Middle frontal gyrus (tissue), 1 donor: ENCODE results near the gene ELAVL1.
"Not testable (repeated sequence)": the region's sequence is repeated elsewhere in the genome, so short reads cannot be mapped to it uniquely, and the experiment has no call there.

Experiments
- DNase-seq: peaks from one replicate; pipeline ENCODE4 v3.0.0-alpha.2; 2015; ENCODE audit warnings: low spot score; ENCODE audit errors: extremely low spot score

Gene ELAVL1

GRCh38 chr19:7970716-7971448, 34.6 kb downstream of the ELAVL1 start:
- DNase-seq = no peak

GRCh38 chr19:7969555-7969939, 35.9 kb downstream of the ELAVL1 start:
- no peak for DNase-seq

GRCh38 chr19:7968796-7969554, 36.5 kb downstream of the ELAVL1 start:
- no peak for DNase-seq

- DNase-seq = no peak
Measured at GRCh38 chr19:7968008-7968795, 37.2 kb downstream of the ELAVL1 start.

GRCh38 chr19:7965921-7966665, 39.3 kb downstream of the ELAVL1 start:
- no peak for DNase-seq

- no peak for DNase-seq
Measured at GRCh38 chr19:7965259-7965841, 40.1 kb downstream of the ELAVL1 start.

- DNase-seq = no peak
Measured at GRCh38 chr19:7963566-7963965, 41.9 kb downstream of the ELAVL1 start.

- DNase-seq = no peak
Measured at GRCh38 chr19:7962644-7963268, 42.7 kb downstream of the ELAVL1 start.

GRCh38 chr19:7961920-7962626, 43.4 kb downstream of the ELAVL1 start:
- no peak for DNase-seq

- not testable (repeated sequence) for DNase-seq
Measured at GRCh38 chr19:7961082-7961481, 44.4 kb downstream of the ELAVL1 start.

- no peak for DNase-seq
Measured at GRCh38 chr19:7959211-7959610, 46.2 kb downstream of the ELAVL1 start.

- no peak for DNase-seq
Measured at GRCh38 chr19:7955696-7956095, 49.7 kb downstream of the ELAVL1 start.

- no peak for DNase-seq
Measured at GRCh38 chr19:7953576-7953975, 51.9 kb downstream of the ELAVL1 start.

GRCh38 chr19:7953060-7953459, 52.4 kb downstream of the ELAVL1 start:
- DNase-seq = no peak

GRCh38 chr19:7947939-7948338, 57.5 kb downstream of the ELAVL1 start:
- DNase-seq = no peak

- peak; percentile 88 for DNase-seq
Measured at GRCh38 chr19:7944177-7944761, 61.2 kb downstream of the ELAVL1 start.

- DNase-seq = peak; percentile 97
Measured at GRCh38 chr19:7943444-7944176, 61.8 kb downstream of the ELAVL1 start, which contains the start of gene TIMM44. Gene TIMM44 (minus strand): TSS chr19:7943666. CDS start chr19:7943651, 15 bp downstream.

GRCh38 chr19:7942981-7943443, 62.4 kb downstream of the ELAVL1 start:
- no peak for DNase-seq
